Endothelial cell of umbilical vein (primary cell): ENCODE results near the gene STH. TPM values are rescaled to one million over a fixed set of nuclear protein-coding genes. Genes with fewer than 3 reads are reported as not detected.

ENCODE experiments used
- BruUV-seq: library from RNA; stranded (reverse); fragments of 400-500 nt; replicated peaks from 2 replicates; lab custom pipeline; 2021; lab: Mats Ljungman, UMichigan
- CTCF ChIA-PET: fragments of 300-600, 350-600 bp; sonication (Branson Sonifier 250); formaldehyde crosslinking; loops from one replicate; lab custom pipeline; 2021; ENCODE audit warnings: antibody characterized with exemption, inconsistent platforms; lab: Charles Lee
- POLR2A ChIA-PET: fragments of 300-600, 350-600 bp; sonication (Branson Sonifier 250); formaldehyde crosslinking; loops from one replicate; lab custom pipeline; 2021; ENCODE audit warnings: antibody characterized with exemption, inconsistent platforms; lab: Charles Lee
- DNase-seq: peaks from one replicate; pipeline ENCODE4 v3.0.0-alpha.2; 2011; ENCODE audit warnings: low read depth, low spot score
- FAIRE-seq: peaks from 2 replicates; lab custom pipeline; 2011; peaks lifted over from hg19 to GRCh38; lab: Jason Lieb, UNC
- H2AFZ ChIP-seq: 2 replicates; pipeline ENCODE4 v1.6.0; 2012; ENCODE audit warnings: low read depth, low read length, control low read depth, inconsistent platforms
- H3K27ac ChIP-seq: 2 replicates; pipeline ENCODE4 v1.5.1; 2011; ENCODE audit warnings: low read depth, mild to moderate bottlenecking, control low read depth, low read length, moderate library complexity; ENCODE audit not compliant: insufficient read depth
- H3K27me3 ChIP-seq, 2 experiments: 2 replicates each; pipeline versions ENCODE4 v1.6.0 to v1.6.1; 2011; ENCODE audit warnings: low read length in 2 of 2, mixed read lengths in 1 of 2; ENCODE audit not compliant: control insufficient read depth in 2 of 2, insufficient read depth in 2 of 2
- H3K36me3 ChIP-seq, 2 experiments: 2 replicates in 1 of 2; 3 replicates in 1 of 2; pipeline ENCODE4 v1.5.1; 2011; ENCODE audit warnings: low read length in 2 of 2, mild to moderate bottlenecking in 1 of 2, moderate library complexity in 1 of 2; ENCODE audit not compliant: control insufficient read depth in 2 of 2, insufficient read depth in 2 of 2; ENCODE audit errors: extremely low read depth in 1 of 2
- H3K4me1 ChIP-seq: 3 replicates; pipeline ENCODE4 v1.5.1; 2011; ENCODE audit warnings: mild to moderate bottlenecking, low read length; ENCODE audit not compliant: control insufficient read depth, insufficient read depth; ENCODE audit errors: extremely low read depth
- H3K4me2 ChIP-seq: 2 replicates; pipeline ENCODE4 v1.6.1; 2011; ENCODE audit warnings: low read length, control low read depth, mixed read lengths; ENCODE audit not compliant: insufficient read depth
- H3K4me3 ChIP-seq, 3 experiments: fragments of 200-600 bp in 1 of 3; sonication (generic), shearing (Covaris generic) in 1 of 3; replicated peaks in 1 of 3; 2 replicates each; pipeline ENCODE4 v1.5.1; 2011 to 2016; ENCODE audit warnings: control low read depth in 3 of 3, low read length in 3 of 3, mild to moderate bottlenecking in 2 of 3, inconsistent platforms in 1 of 3, low read depth in 1 of 3, moderate library complexity in 1 of 3; ENCODE audit not compliant: insufficient read depth in 1 of 3
- H3K79me2 ChIP-seq: 2 replicates; pipeline ENCODE4 v1.6.0; 2012; ENCODE audit warnings: low read length, inconsistent platforms; ENCODE audit not compliant: control insufficient read depth, insufficient read depth
- H3K9ac ChIP-seq: replicated peaks from 2 replicates; pipeline ENCODE3; 2011; ENCODE audit warnings: low read length, control low read depth; ENCODE audit not compliant: insufficient read depth; ENCODE audit errors: extremely low read depth
- H3K9me1 ChIP-seq: replicated peaks from 3 replicates; pipeline ENCODE4 v1.6.0; 2011; ENCODE audit warnings: mild to moderate bottlenecking, low read length; ENCODE audit not compliant: control insufficient read depth, insufficient read depth; ENCODE audit errors: extremely low read depth
- H3K9me3 ChIP-seq: replicated peaks from 2 replicates; pipeline ENCODE4 v1.5.1; 2012; ENCODE audit warnings: low read length, inconsistent platforms; ENCODE audit not compliant: control insufficient read depth, insufficient read depth
- H4K20me1 ChIP-seq: replicated peaks from 2 replicates; pipeline ENCODE3; 2011; ENCODE audit warnings: mild to moderate bottlenecking, low read length; ENCODE audit not compliant: control insufficient read depth, insufficient read depth; ENCODE audit errors: extremely low read depth
- CTCF ChIP-seq, 2 donors: IDR thresholded peaks; 1 replicate in 1 of 2; 2 replicates in 1 of 2; pipeline ENCODE4 v1.5.1; 2011; ENCODE audit warnings: low read length in 2 of 2, mild to moderate bottlenecking in 2 of 2, moderate library complexity in 2 of 2, control low read depth in 1 of 2, inconsistent platforms in 1 of 2, low read depth in 1 of 2; ENCODE audit not compliant: insufficient read depth in 1 of 2; ENCODE audit errors: extremely low read depth in 1 of 2
- EZH2 ChIP-seq: IDR thresholded peaks from 2 replicates; pipeline ENCODE4 v1.6.1; 2012; ENCODE audit warnings: borderline replicate concordance, low read depth, mild to moderate bottlenecking, moderate library complexity, low read length, inconsistent platforms; ENCODE audit not compliant: severe bottlenecking
- FOS ChIP-seq: IDR thresholded peaks from 2 replicates; pipeline ENCODE4 v1.6.1; 2011; ENCODE audit warnings: mild to moderate bottlenecking, low read length, moderate library complexity, borderline replicate concordance; ENCODE audit not compliant: insufficient read depth
- GATA2 ChIP-seq: IDR thresholded peaks from 2 replicates; pipeline ENCODE4 v1.7.0; 2011; ENCODE audit warnings: low read depth, mild to moderate bottlenecking, moderate library complexity, mixed read lengths, low read length; ENCODE audit not compliant: insufficient read length, insufficient read depth
- JUN ChIP-seq: IDR thresholded peaks from 2 replicates; pipeline ENCODE4 v1.6.1; 2011; ENCODE audit warnings: borderline replicate concordance, low read depth; ENCODE audit not compliant: insufficient read length, insufficient read depth
- MAX ChIP-seq: IDR thresholded peaks from 2 replicates; pipeline ENCODE4 v1.6.1; 2011; ENCODE audit not compliant: insufficient read depth, insufficient read length
- MYC ChIP-seq: IDR thresholded peaks from one replicate; pipeline ENCODE4 v1.6.1; 2011; ENCODE audit warnings: mild to moderate bottlenecking, low read depth, low read length
- POLR2A ChIP-seq: IDR thresholded peaks from 2 replicates; pipeline ENCODE4 v1.6.1; 2012; ENCODE audit warnings: low read depth, mild to moderate bottlenecking, control low read depth, low read length
- POLR2AphosphoS5 ChIP-seq: IDR thresholded peaks from 2 replicates; pipeline ENCODE4 v1.6.1; 2012; ENCODE audit warnings: low read depth, mild to moderate bottlenecking, control low read depth, low read length, moderate library complexity; ENCODE audit not compliant: insufficient read depth
- dilution Hi-C: fragments of 300-500 bp; cut with MboI; formaldehyde crosslinking; loops from one replicate; pipeline ENCODE4 v1.15.0; 2019; ENCODE audit warnings: low sequenced_read_pairs; ENCODE audit not compliant: extremely low pct_ligation_motif_present
- intact Hi-C: fragments of 100-400 bp; cut with micrococcal nuclease; formaldehyde crosslinking; loops from one replicate; pipeline ENCODE4 v1.10.0; 2022
- polyA plus RNA-seq, 4 experiments: library from polyadenylated mRNA; depleted of rRNA in 3 of 4; stranded (reverse) in 3 of 4; unstranded in 1 of 4; fragments of >200 nt; gene quantifications; 2 replicates each; pipeline versions ENCODE4 v1.2.1 to v1.2.3, GENCODE V29; 2011 to 2012; ENCODE audit warnings: missing spikeins in 1 of 4
- total RNA-seq: library from RNA; stranded (reverse); gene quantifications from 2 replicates; pipeline ENCODE4 v1.2.3, GENCODE V29; 2021

Gene STH
- total and polyA plus RNA-seq, 2 donors (not counting 3 experiments of a cell fraction or from before 2014, with no cell fraction given): not detected

GRCh38 chr17:46028374-46028773, 29.3 kb downstream of the STH start:
- Histone ChIP-seq H3K4me1 (no peaks in the 10 kb centered on the region), H3K4me2 (no peak overlapping the region), H3K9me3 (no peaks in the 10 kb centered on the region), H2AFZ (no peak overlapping the region), H3K36me3 (peaks cover 17 to 35% of the 10 kb centered on the region in 2 experiments), H4K20me1 (no peaks in the 10 kb centered on the region), H3K9ac (no peak overlapping the region), H3K27me3 (no peaks in the 10 kb centered on the region), H3K27ac (no peak overlapping the region), H3K9me1 (no peaks in the 10 kb centered on the region), H3K4me3 (no peak overlapping the region), H3K79me2 (no peaks in the 10 kb centered on the region)
- POLR2A ChIA-PET: interaction anchor here (0.6 kb wide), 1 partner anchor 128 kb away, joined by 5 read pairs; no protein-coding TSS in a partner anchor
- CTCF ChIA-PET: interaction anchor here (2.0 to 3.1 kb wide), 2 partner anchors 16 to 185 kb away, joined by 7 to 14 read pairs; no protein-coding TSS in a partner anchor
- FAIRE-seq (no peak), DNase-seq (no peak)
- TF ChIP-seq FOS (no peak), JUN (no peak), POLR2AphosphoS5 (no peak), MYC (no peak), EZH2 (no peak), CTCF (IDR thresholded peaks at IDR 0.05; ENCODE audit: extremely low read depth in 1 of 2, insufficient read depth in 1 of 2, low read depth in 1 of 2, low read length in 2 of 2) (no peak), GATA2 (no peak), MAX (no peak), POLR2A (no peak)
- dilution Hi-C loops: no loop called here
- intact Hi-C loops: no loop called here
- BruUV-seq: no TSS peak
